Progenitor cell of endocrine pancreas (in vitro differentiated cells): ENCODE measurements around the gene DIP2C. TPM values are rescaled to one million over a fixed set of nuclear protein-coding genes. Genes with fewer than 3 reads are reported as not detected.

Source experiments
- DNase-seq: peaks from one replicate; pipeline ENCODE4 v3.0.0; 2021; ENCODE audit warnings: low spot score; ENCODE audit not compliant: unreplicated experiment
- H3K27ac Mint-ChIP-seq: 2 replicates; pipeline ENCODE4 v1.8.0; 2021; ENCODE audit warnings: mild to moderate bottlenecking, moderate library complexity, mixed read lengths
- H3K27me3 Mint-ChIP-seq: 2 replicates; pipeline ENCODE4 v1.8.0; 2021; ENCODE audit warnings: mixed read lengths
- H3K36me3 Mint-ChIP-seq: 2 replicates; pipeline ENCODE4 v1.8.0; 2022; ENCODE audit warnings: mixed read lengths; ENCODE audit not compliant: insufficient read depth
- H3K4me1 Mint-ChIP-seq: 2 replicates; pipeline ENCODE4 v1.8.0; 2021; ENCODE audit warnings: low read depth, mixed read lengths
- H3K4me3 Mint-ChIP-seq: 2 replicates; pipeline ENCODE4 v1.8.0; 2021; ENCODE audit warnings: low read depth, mild to moderate bottlenecking, moderate library complexity, mixed read lengths
- H3K9me3 Mint-ChIP-seq: 2 replicates; pipeline ENCODE4 v1.8.0; 2021; ENCODE audit warnings: low read depth, mixed read lengths
- total RNA-seq: library from RNA; stranded (reverse); gene quantifications from 2 replicates; pipeline ENCODE4 v1.2.1, GENCODE V29; 2021
- TF ChIP-seq, protein P1 (sequence below): fragments of 200-600 bp; sonication (generic); IDR thresholded peaks from one replicate; pipeline ENCODE4 v1.5.0; 2021; ENCODE audit warnings: antibody characterized with exemption, mild to moderate bottlenecking; ENCODE audit not compliant: unreplicated experiment

The DIP2C gene
- total RNA-seq, 1 donor from 2014 or later: 27.2 TPM

DNA sequence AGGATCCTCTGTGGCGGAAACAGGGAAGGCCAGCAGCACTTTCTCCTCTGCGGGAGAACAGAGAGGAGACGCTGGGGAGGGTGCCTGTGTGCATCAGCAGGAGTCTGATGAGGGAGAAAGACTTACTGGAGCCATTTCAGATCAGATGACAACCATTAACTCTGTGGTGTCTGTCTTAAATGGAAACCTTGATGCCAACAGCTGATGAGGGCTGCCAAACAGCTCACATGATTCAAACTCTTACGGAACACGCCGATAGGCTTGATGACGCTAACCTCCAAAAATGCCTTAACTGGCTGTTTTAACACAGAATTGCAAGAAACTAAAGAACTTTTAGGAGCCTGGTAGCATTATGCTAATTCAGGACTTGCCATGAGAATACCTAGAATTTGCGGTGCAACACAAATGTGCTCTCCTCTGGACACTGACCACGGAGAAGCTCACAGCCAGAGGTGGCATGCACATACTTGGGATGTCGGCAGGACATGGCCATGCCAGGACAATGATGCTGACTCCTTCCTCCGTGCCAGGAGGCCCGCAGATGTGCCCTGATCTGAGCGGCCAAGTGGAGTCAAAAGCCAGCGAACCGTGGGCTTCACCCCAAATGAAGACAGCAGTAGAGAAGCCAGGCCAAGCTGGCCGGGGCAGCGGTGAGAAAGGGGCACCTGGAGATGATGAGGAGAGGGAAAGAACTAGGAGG, 399.3 kb downstream of the DIP2C start:
- DNase-seq: no peak
- Mint-ChIP-seq H3K27ac (peak overlapping the region; percentile 23), H3K9me3 (no peaks in the 10 kb centered on the region), H3K4me1 (peaks cover 4% of the 10 kb centered on the region), H3K27me3 (no peaks in the 10 kb centered on the region), H3K4me3 (no peak overlapping the region), H3K36me3 (peaks cover 30% of the 10 kb centered on the region)
- TF ChIP-seq, protein P1, sequence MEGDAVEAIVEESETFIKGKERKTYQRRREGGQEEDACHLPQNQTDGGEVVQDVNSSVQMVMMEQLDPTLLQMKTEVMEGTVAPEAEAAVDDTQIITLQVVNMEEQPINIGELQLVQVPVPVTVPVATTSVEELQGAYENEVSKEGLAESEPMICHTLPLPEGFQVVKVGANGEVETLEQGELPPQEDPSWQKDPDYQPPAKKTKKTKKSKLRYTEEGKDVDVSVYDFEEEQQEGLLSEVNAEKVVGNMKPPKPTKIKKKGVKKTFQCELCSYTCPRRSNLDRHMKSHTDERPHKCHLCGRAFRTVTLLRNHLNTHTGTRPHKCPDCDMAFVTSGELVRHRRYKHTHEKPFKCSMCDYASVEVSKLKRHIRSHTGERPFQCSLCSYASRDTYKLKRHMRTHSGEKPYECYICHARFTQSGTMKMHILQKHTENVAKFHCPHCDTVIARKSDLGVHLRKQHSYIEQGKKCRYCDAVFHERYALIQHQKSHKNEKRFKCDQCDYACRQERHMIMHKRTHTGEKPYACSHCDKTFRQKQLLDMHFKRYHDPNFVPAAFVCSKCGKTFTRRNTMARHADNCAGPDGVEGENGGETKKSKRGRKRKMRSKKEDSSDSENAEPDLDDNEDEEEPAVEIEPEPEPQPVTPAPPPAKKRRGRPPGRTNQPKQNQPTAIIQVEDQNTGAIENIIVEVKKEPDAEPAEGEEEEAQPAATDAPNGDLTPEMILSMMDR: no peak

DNA sequence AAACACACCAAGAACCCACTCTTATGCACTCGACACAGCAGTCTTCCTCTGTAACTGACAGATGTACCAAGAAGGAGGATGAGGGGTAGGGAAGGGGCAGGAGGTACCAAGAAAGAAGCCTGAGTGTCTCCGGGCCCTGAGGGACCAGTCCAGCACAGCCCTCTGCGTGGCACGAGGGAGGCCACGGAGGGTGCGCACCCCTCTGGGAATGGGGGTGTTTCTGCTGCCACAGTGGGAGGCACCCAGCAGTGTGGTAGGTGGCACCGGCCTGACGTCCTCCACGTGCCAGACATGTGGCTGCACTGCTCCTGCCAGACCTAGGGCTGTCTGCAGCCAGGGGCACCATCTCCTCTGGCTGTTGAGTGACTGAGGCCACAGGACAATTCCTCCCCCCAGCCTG, 399.9 kb downstream of the DIP2C start:
- no peak overlapping the region for H3K27ac Mint-ChIP-seq
- DNase-seq: no peak
- TF ChIP-seq, protein P1: no peak
- no peak overlapping the region for H3K4me3 Mint-ChIP-seq
- no peaks in the 10 kb centered on the region for H3K27me3 Mint-ChIP-seq
- H3K4me1 Mint-ChIP-seq: peaks cover 4% of the 10 kb centered on the region
- H3K36me3 Mint-ChIP-seq: peaks cover 34% of the 10 kb centered on the region
- H3K9me3 Mint-ChIP-seq: no peaks in the 10 kb centered on the region

DNA sequence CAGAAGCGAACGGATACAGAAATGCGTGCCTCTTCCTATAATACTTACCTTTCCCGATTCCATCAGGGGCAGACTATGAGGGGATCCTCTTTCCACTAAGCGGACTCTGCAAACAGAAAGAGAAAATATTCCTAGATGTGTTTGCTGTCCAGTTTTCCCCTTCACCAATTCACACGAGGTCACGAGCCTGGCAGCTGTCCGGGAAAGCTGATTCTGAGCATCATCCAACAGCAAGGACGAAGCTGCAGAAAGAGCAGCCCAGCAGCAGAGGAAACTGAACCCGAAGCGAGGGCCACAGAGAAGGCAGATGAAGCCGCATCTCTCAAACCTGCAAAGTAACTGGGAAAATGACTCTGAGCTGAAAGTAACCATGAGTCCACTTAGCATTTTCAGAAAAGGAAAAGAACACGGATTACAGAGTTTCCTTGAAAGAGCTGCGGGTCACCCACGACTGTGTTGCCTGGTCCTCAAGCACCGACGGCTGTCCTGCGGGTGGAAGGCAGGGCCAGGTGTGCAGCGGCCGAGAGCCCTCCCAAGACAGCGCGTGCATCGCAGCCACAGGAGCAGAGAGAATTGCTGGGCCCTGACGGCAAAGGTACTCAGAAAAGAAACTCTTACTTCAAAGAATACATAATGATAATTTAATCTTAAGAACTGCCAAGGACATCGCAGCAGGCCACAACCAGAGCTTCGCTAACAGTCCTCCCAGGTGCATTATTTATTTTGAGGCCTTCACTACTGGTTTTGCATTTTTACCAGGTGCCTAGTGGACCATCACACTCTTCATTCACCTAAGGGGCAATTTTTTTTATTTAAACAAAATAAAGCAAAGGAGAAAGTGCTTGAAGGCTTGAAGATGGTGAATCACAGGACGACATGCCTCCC, 400.9 kb downstream of the DIP2C start:
- H3K4me3 Mint-ChIP-seq: no peak overlapping the region
- no peaks in the 10 kb centered on the region for H3K27me3 Mint-ChIP-seq
- DNase-seq: no peak

DNA sequence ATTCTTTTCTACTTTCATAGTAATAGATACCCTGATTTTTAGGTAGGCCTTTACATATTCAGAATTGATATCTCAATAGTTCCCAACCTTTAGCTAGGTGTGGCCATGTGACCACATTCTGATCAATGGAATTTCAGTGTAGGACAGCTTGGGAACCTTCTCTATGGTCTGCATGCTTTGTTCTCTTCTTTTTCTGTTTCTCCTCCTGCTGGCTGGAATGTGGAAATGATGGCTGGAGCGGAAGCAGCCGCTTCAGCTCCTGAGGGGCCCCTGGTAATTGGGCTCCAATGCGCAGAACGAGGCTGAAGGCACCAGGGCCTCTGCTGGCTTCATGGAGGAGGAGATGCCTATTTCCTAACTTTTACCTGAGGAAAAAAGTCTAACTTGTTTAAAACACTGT, 401.7 kb downstream of the DIP2C start:
- H3K27ac Mint-ChIP-seq: no peak overlapping the region
- no peak overlapping the region for H3K4me3 Mint-ChIP-seq
- no peaks in the 10 kb centered on the region for H3K27me3 Mint-ChIP-seq
- DNase-seq: no peak
- TF ChIP-seq, protein P1: peak; percentile 34
- H3K9me3 Mint-ChIP-seq: no peaks in the 10 kb centered on the region
- peaks cover 42% of the 10 kb centered on the region for H3K36me3 Mint-ChIP-seq
- H3K4me1 Mint-ChIP-seq: peaks cover 4% of the 10 kb centered on the region

More for the DNA sequence above, 400.9 kb downstream of the DIP2C start:
- peaks cover 4% of the 10 kb centered on the region for H3K4me1 Mint-ChIP-seq
- no peaks in the 10 kb centered on the region for H3K9me3 Mint-ChIP-seq
- H3K27ac Mint-ChIP-seq: no peak overlapping the region
- peaks cover 40% of the 10 kb centered on the region for H3K36me3 Mint-ChIP-seq
- TF ChIP-seq, protein P1: no peak

DNA sequence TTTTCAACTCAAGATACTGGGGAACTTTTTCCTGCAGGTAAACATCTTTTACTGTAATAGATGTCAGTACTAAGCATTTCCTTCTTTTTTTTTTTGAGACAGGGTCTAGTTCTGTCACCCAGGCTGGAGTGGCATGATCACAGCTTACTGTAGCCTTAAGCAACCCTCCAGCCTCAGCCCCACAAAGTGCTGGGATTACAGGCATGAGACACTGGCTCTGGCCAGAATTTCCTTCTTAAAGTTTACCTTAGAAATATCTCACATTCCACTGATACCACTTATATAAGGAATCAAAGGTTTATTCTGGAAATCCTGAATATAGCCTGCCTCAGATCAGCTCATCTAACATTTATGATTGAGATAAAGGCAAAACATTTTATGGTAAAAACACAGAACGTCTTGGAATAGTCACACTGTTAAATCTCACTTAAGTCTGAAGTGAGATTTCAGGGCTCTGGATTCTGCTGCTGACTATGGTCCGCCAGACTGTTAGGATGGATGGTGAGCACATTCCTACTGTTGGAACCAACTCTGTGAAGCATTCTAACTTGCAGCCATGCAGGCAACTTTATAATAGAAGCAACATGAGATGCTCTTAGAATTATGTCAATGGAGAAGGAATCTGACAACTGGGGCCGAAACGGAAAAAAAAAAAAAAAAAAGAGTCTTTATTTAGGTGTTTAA, 402.3 kb downstream of the DIP2C start:
- Mint-ChIP-seq H3K4me3 (no peak overlapping the region), H3K27ac (no peak overlapping the region)

More for the DNA sequence above, 402.3 kb downstream of the DIP2C start:
- Mint-ChIP-seq H3K4me1 (peaks cover 4% of the 10 kb centered on the region), H3K9me3 (no peaks in the 10 kb centered on the region), H3K36me3 (peaks cover 42% of the 10 kb centered on the region), H3K27me3 (no peaks in the 10 kb centered on the region)
- TF ChIP-seq, protein P1: no peak
- no peak for DNase-seq
